H9 (cell line): ENCODE results near the gene CSMD2. TPM values are rescaled to one million over a fixed set of nuclear protein-coding genes. Genes with fewer than 3 reads are reported as not detected.

Experiments
- DNase-seq: peaks from one replicate; pipeline ENCODE4 v3.0.0-alpha.2; 2017
- H2AFZ ChIP-seq: one replicate; pipeline ENCODE4 v1.6.1; 2013; ENCODE audit warnings: mild to moderate bottlenecking, low read length, control low read depth, moderate library complexity
- H2AK5ac ChIP-seq: 2 replicates; pipeline ENCODE4 v1.6.1; 2013; ENCODE audit warnings: low read length, control low read depth, mixed read lengths; ENCODE audit not compliant: insufficient read length
- H2BK120ac ChIP-seq: one replicate; pipeline ENCODE4 v1.6.1; 2013; ENCODE audit warnings: low read depth, mild to moderate bottlenecking, low read length, control low read depth, inconsistent platforms; ENCODE audit not compliant: poor library complexity, severe bottlenecking
- H2BK12ac ChIP-seq: 2 replicates; pipeline ENCODE4 v1.6.1; 2013; ENCODE audit warnings: low read length, control low read depth, mixed read lengths, low read depth; ENCODE audit not compliant: insufficient read length
- H2BK15ac ChIP-seq: 2 replicates; pipeline ENCODE4 v1.6.1; 2013; ENCODE audit warnings: low read depth, low read length, control low read depth
- H2BK20ac ChIP-seq: one replicate; pipeline ENCODE4 v1.6.1; 2013; ENCODE audit warnings: low read depth, mild to moderate bottlenecking, low read length, control low read depth, inconsistent platforms; ENCODE audit not compliant: poor library complexity, severe bottlenecking
- H2BK5ac ChIP-seq: 2 replicates; pipeline ENCODE4 v1.6.1; 2013; ENCODE audit warnings: low read length, control low read depth, mixed read lengths; ENCODE audit not compliant: insufficient read length
- H3K14ac ChIP-seq: 2 replicates; pipeline ENCODE4 v1.6.1; 2013; ENCODE audit warnings: low read length, control low read depth; ENCODE audit not compliant: insufficient read depth
- H3K18ac ChIP-seq: 2 replicates; pipeline ENCODE4 v1.6.1; 2013; ENCODE audit warnings: low read depth, mild to moderate bottlenecking, mixed read lengths, low read length, control low read depth; ENCODE audit not compliant: insufficient read length
- H3K23ac ChIP-seq: 2 replicates; pipeline ENCODE4 v1.6.1; 2013; ENCODE audit warnings: low read length, control low read depth, mixed read lengths, low read depth; ENCODE audit not compliant: insufficient read length
- H3K23me2 ChIP-seq: 2 replicates; pipeline ENCODE4 v1.6.1; 2013; ENCODE audit warnings: low read depth, mild to moderate bottlenecking, mixed read lengths, low read length, control low read depth; ENCODE audit not compliant: insufficient read length, poor library complexity, severe bottlenecking
- H3K27ac ChIP-seq: 2 replicates; pipeline ENCODE4 v1.5.1; 2013; ENCODE audit warnings: low read length, control low read depth, mixed read lengths, low read depth; ENCODE audit not compliant: insufficient read length
- H3K27me3 ChIP-seq: 2 replicates; pipeline ENCODE4 v1.6.1; 2013; ENCODE audit warnings: low read length, control low read depth, inconsistent platforms; ENCODE audit not compliant: insufficient read depth
- H3K4ac ChIP-seq: 2 replicates; pipeline ENCODE4 v1.6.1; 2013; ENCODE audit warnings: low read depth, mild to moderate bottlenecking, control low read depth, inconsistent platforms, low read length, moderate library complexity
- H3K4me1 ChIP-seq: 2 replicates; pipeline ENCODE4 v1.6.1; 2013; ENCODE audit warnings: low read length, control low read depth, inconsistent platforms; ENCODE audit not compliant: insufficient read depth
- H3K4me2 ChIP-seq: 2 replicates; pipeline ENCODE4 v1.6.1; 2013; ENCODE audit warnings: low read length, control low read depth, mixed read lengths; ENCODE audit not compliant: insufficient read length, insufficient read depth
- H3K56ac ChIP-seq: 2 replicates; pipeline ENCODE4 v1.6.1; 2013; ENCODE audit warnings: low read depth, mild to moderate bottlenecking, mixed read lengths, low read length, control low read depth; ENCODE audit not compliant: insufficient read length
- H3K79me1 ChIP-seq: 2 replicates; pipeline ENCODE4 v1.6.1; 2013; ENCODE audit warnings: low read depth, mild to moderate bottlenecking, moderate library complexity, low read length, control low read depth, inconsistent platforms; ENCODE audit not compliant: insufficient read depth, poor library complexity, severe bottlenecking
- H3K79me2 ChIP-seq: 2 replicates; pipeline ENCODE4 v1.6.1; 2013; ENCODE audit warnings: low read length, control low read depth, inconsistent platforms; ENCODE audit not compliant: insufficient read depth
- H3K9ac ChIP-seq: 2 replicates; pipeline ENCODE4 v1.6.1; 2013; ENCODE audit warnings: low read length, control low read depth, mixed read lengths; ENCODE audit not compliant: insufficient read length; ENCODE audit errors: extremely low read depth
- H3K9me3 ChIP-seq: one replicate; pipeline ENCODE4 v1.6.1; 2013; ENCODE audit warnings: low read depth, low read length, inconsistent platforms; ENCODE audit not compliant: control insufficient read depth
- H3T11ph ChIP-seq: one replicate; pipeline ENCODE4 v1.6.1; 2013; ENCODE audit warnings: mild to moderate bottlenecking, low read length, control low read depth, inconsistent platforms
- H4K20me1 ChIP-seq: one replicate; pipeline ENCODE4 v1.6.1; 2013; ENCODE audit not compliant: control insufficient read depth, insufficient read length, insufficient read depth
- H4K5ac ChIP-seq: 2 replicates; pipeline ENCODE4 v1.6.1; 2013; ENCODE audit warnings: low read depth, mild to moderate bottlenecking, mixed read lengths, low read length, control low read depth; ENCODE audit not compliant: insufficient read length
- H4K8ac ChIP-seq: replicated peaks from 2 replicates; pipeline ENCODE4 v1.6.1; 2013; ENCODE audit warnings: low read length, control low read depth, mixed read lengths, low read depth; ENCODE audit not compliant: insufficient read length
- H4K91ac ChIP-seq: 2 replicates; pipeline ENCODE4 v1.6.1; 2013; ENCODE audit warnings: low read depth, mild to moderate bottlenecking, moderate library complexity, mixed read lengths, low read length, control low read depth; ENCODE audit not compliant: insufficient read length
- H3K27ac Mint-ChIP-seq, 3 experiments: 2 replicates in 2 of 3; 3 replicates in 1 of 3; pipeline ENCODE4 v1.8.0; 2020 to 2021; ENCODE audit warnings: mixed read lengths in 3 of 3, mild to moderate bottlenecking in 1 of 3, moderate library complexity in 1 of 3
- H3K27me3 Mint-ChIP-seq: 2 replicates; pipeline ENCODE4 v1.8.0; 2021; ENCODE audit warnings: low read depth, mild to moderate bottlenecking, moderate library complexity, mixed read lengths
- H3K36me3 Mint-ChIP-seq, 3 experiments: 2 replicates in 2 of 3; 3 replicates in 1 of 3; pipeline ENCODE4 v1.8.0; 2020 to 2021; ENCODE audit warnings: low read depth in 3 of 3, mixed read lengths in 3 of 3; ENCODE audit not compliant: insufficient read depth in 1 of 3
- H3K4me1 Mint-ChIP-seq, 2 experiments: 2 replicates each; pipeline ENCODE4 v1.8.0; 2020; ENCODE audit warnings: mixed read lengths in 2 of 2
- H3K4me3 Mint-ChIP-seq, 2 experiments: 2 replicates in 1 of 2; 3 replicates in 1 of 2; pipeline ENCODE4 v1.8.0; 2020 to 2021; ENCODE audit warnings: mild to moderate bottlenecking in 2 of 2, mixed read lengths in 2 of 2, moderate library complexity in 1 of 2
- H3K9me3 Mint-ChIP-seq, 2 experiments: 2 replicates in 1 of 2; 3 replicates in 1 of 2; pipeline ENCODE4 v1.8.0; 2020; ENCODE audit warnings: mild to moderate bottlenecking in 2 of 2, mixed read lengths in 2 of 2, moderate library complexity in 1 of 2
- CTCF ChIP-seq: fragments of 200-600 bp; sonication (generic); conservative IDR thresholded peaks from 3 replicates; pipeline ENCODE4 v1.8.0; 2021; ENCODE audit warnings: antibody characterized with exemption, mild to moderate bottlenecking
- WGBS: extraction: QIAGEN DNeasy Blood & Tissue Kit; methylation state at CpG from one replicate; pipeline ENCODE4 v1.1.7; 2013; ENCODE audit warnings: missing lambda C conversion rate, low lambda C conversion rate, mixed read lengths; ENCODE audit not compliant: insufficient read length; ENCODE audit errors: extremely low coverage; 5-methylcytosine and 5-hydroxymethylcytosine counted together
- total RNA-seq: library from RNA; stranded (reverse); gene quantifications from 2 replicates; pipeline ENCODE4 v1.2.1, GENCODE V29; 2021

Gene CSMD2
- total RNA-seq, 1 experiment from 2014 or later, result 6.4 TPM

- Histone ChIP-seq H4K91ac (no peak overlapping the region), H3T11ph (no peak overlapping the region), H2BK12ac (no peak overlapping the region), H2AK5ac (no peak overlapping the region), H2BK15ac (no peak overlapping the region), H4K8ac (no peak overlapping the region), H3K23ac (no peak overlapping the region), H2AFZ (no peak overlapping the region), H3K4me2 (no peak overlapping the region), H3K27ac (no peak overlapping the region), H3K14ac (no peak overlapping the region), H3K18ac (no peak overlapping the region), H2BK20ac (no peak overlapping the region), H3K27me3 (no peaks in the 10 kb centered on the region), H3K9ac (no peak overlapping the region), H2BK120ac (no peak overlapping the region), H3K9me3 (no peaks in the 10 kb centered on the region), H3K23me2 (no peaks in the 10 kb centered on the region), H2BK5ac (no peak overlapping the region), H3K4ac (no peak overlapping the region), H4K20me1 (no peaks in the 10 kb centered on the region), H3K56ac (no peak overlapping the region), H3K4me1 (no peaks in the 10 kb centered on the region), H3K79me1 (no peaks in the 10 kb centered on the region), H3K79me2 (no peaks in the 10 kb centered on the region), H4K5ac (no peak overlapping the region)
- Mint-ChIP-seq H3K27ac (no peak overlapping the region), H3K9me3 (no peaks in the 10 kb centered on the region), H3K4me1 (no peaks in the 10 kb centered on the region), H3K4me3 (no peak overlapping the region), H3K36me3 (no peaks in the 10 kb centered on the region), H3K27me3 (no peaks in the 10 kb centered on the region)
- no peak for DNase-seq
- no CpG with 5 or more reads among the region's 3 CpGs for WGBS
- no peak for TF ChIP-seq CTCF
Observed at GRCh38 chr1:33703464-33703863, 461.6 kb downstream of the CSMD2 start.
